NCI-H345 treated with DMSO at 0.1 percent for 48 hours (cell line): ENCODE results near the gene SMAD9.

ENCODE experiments used
- DNase-seq: peaks from one replicate; lab custom pipeline; 2025; ENCODE audit not compliant: unreplicated experiment; lab: John Stamatoyannopoulos, UW

SMAD9 gene

GRCh38 chr13:36818804-36819738 is 101.0 kb downstream of the SMAD9 start, which contains the start of gene RFXAP:
Gene RFXAP (plus strand): TSS chr13:36819222. CDS start chr13:36819358, 136 bp downstream.
- peak; percentile 52 for DNase-seq

DNA sequence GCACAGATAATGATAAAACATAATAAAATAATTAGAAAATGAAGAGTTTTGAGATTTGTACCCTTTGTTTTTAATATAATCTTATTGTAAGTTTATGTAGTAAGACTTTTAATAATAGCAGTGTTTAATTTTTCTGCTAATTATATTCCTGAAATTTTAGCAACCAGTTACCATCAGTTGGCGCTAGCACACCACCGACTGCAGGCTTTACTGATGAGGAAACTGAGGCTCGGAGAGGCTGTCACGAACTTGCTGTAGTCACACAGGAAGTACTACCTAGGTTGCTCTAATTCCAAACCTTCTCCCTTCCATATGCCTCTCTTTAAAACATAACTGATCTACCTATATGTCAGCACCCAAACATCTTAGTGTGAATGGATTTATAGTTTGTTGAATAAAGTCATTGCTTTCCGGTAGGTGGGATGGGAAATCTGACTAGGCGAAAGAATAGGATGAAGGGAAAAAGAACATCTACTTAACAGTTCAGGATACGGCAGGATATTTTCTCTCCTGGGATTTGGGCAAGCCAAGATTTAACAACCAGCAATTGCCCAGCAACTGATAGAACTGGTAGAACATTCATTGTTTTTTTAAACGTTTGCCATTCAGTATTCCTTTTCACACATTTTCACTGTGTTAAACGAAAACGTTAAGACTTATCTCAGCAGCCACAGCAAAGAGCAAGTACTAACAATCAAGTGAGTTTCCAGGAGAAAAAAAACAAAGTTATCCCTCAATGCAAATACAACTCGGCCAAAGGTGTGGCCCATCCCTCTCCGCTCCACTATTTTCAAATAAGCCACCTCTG is 101.8 kb downstream of the SMAD9 start:
- DNase-seq: no peak

- no peak for DNase-seq
Observed at GRCh38 chr13:36815062-36815461, 105.0 kb downstream of the SMAD9 start.

- DNase-seq: no peak
Observed at GRCh38 chr13:36814465-36814864, 105.6 kb downstream of the SMAD9 start.

- no peak for DNase-seq
Observed at GRCh38 chr13:36813225-36813624, 106.8 kb downstream of the SMAD9 start.

DNA sequence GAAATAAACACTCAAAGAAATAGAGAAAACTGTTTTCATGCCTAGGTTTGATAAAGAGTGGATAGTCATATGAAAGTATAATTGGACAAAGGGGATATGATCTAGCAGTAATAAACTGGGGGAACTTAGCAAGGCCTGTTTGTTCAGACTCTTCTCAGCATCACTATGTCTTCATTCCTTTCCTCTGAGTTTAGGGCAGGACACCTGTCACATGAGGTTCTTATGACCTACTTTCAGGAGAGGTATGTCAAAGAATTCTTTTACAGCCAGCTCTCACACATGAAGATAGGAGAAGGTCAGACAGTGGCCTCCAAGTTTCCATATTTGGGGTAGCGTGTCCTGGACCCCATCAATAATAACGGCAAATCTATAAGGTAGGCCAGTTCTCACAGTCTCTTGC is 112.4 kb downstream of the SMAD9 start:
- no peak for DNase-seq

GRCh38 chr13:36806102-36806501 is 113.9 kb downstream of the SMAD9 start:
- DNase-seq: no peak

GRCh38 chr13:36804588-36804987 is 115.5 kb downstream of the SMAD9 start:
- no peak for DNase-seq

GRCh38 chr13:36801035-36801434 is 119.0 kb downstream of the SMAD9 start:
- DNase-seq: peak; percentile 16

DNA sequence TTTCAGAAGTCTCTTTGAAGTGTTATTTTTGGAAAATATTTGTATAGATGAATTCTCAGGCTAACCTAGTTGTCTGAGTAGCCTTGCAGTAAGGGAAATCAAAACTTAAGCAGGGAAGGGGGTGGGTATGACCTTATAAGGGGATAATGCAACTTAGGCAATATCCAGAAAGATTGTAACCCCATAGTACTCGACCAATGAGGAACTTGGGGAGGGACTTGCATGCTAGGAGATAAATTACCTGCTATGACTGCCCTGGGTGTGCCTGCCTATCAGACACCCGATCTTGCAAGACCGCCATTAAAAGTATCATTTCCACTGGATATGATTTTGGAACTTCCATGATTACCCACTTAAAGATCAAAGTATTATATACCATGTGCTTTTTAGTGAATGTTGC is 124.0 kb downstream of the SMAD9 start:
- DNase-seq: no peak

DNA sequence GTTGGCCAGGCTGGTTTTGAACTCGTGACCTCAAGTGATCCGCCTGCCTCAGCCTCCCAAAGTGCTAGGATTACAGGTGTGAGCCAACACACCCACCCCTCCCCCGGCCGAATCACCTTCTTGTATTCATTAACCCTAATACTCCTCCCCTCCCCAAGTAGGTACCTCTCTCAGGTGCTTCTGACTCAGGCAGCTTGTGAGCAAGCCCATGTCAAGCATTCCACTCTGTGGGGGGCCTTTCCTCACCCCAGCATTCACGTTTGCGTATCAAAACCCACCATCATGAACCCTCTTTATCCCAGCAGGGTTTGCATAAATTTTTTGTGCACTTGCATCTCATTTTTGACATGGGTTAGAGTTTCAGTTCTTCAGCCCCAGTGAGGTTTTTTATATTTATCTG is 124.6 kb downstream of the SMAD9 start:
- no peak for DNase-seq
